ENCODE data around the gene SARNP. TPM values are rescaled to one million over a fixed set of nuclear protein-coding genes. Genes with fewer than 3 reads are reported as not detected.

The SARNP gene
- total RNA-seq, 1 donor from 2014 or later = 141 TPM

GRCh38 chr12:55736780-55737580, 80.5 kb downstream of the SARNP start:
- Histone ChIP-seq H3K4me3 (ENCODE audit: low read depth, low read length) (no peak overlapping the region), H3K27me3 (ENCODE audit: control insufficient read depth, insufficient read depth, low read length) (no peaks in the 10 kb centered on the region), H3K36me3 (ENCODE audit: control insufficient read depth, insufficient read depth, low read length) (no peaks in the 10 kb centered on the region)
- no peak for DNase-seq (ENCODE audit: low read depth)
- peak; percentile 89 for TF ChIP-seq CTCF (IDR thresholded peaks at IDR 0.05; ENCODE audit: insufficient read depth, low read length, poor library complexity, severe bottlenecking)

GRCh38 chr12:55736076-55736475, 81.4 kb downstream of the SARNP start:
- H3K36me3 ChIP-seq (ENCODE audit: control insufficient read depth, insufficient read depth, low read length) = no peaks in the 10 kb centered on the region
- DNase-seq (ENCODE audit: low read depth) = no peak
- TF ChIP-seq CTCF (IDR thresholded peaks at IDR 0.05; ENCODE audit: insufficient read depth, low read length, poor library complexity, severe bottlenecking) = no peak
- H3K27me3 ChIP-seq (ENCODE audit: control insufficient read depth, insufficient read depth, low read length) = no peaks in the 10 kb centered on the region
- H3K4me3 ChIP-seq (ENCODE audit: low read depth, low read length) = no peak overlapping the region

- Histone ChIP-seq H3K4me3 (ENCODE audit: low read depth, low read length) (no peak overlapping the region), H3K27me3 (ENCODE audit: control insufficient read depth, insufficient read depth, low read length) (no peaks in the 10 kb centered on the region), H3K36me3 (ENCODE audit: control insufficient read depth, insufficient read depth, low read length) (no peaks in the 10 kb centered on the region)
- no peak for TF ChIP-seq CTCF (IDR thresholded peaks at IDR 0.05; ENCODE audit: insufficient read depth, low read length, poor library complexity, severe bottlenecking)
- no peak for DNase-seq (ENCODE audit: low read depth)
These were observed 82.9 kb downstream of the SARNP start for GRCh38 chr12:55734595-55734994.

- no peaks in the 10 kb centered on the region for H3K27me3 ChIP-seq (ENCODE audit: control insufficient read depth, insufficient read depth, low read length)
- H3K4me3 ChIP-seq (ENCODE audit: low read depth, low read length) = no peak overlapping the region
- no peaks in the 10 kb centered on the region for H3K36me3 ChIP-seq (ENCODE audit: control insufficient read depth, insufficient read depth, low read length)
- DNase-seq (ENCODE audit: low read depth) = no peak
- no peak for TF ChIP-seq CTCF (IDR thresholded peaks at IDR 0.05; ENCODE audit: insufficient read depth, low read length, poor library complexity, severe bottlenecking)
These were observed 83.7 kb downstream of the SARNP start for GRCh38 chr12:55733858-55734257.

GRCh38 chr12:55733021-55733555, 84.4 kb downstream of the SARNP start:
- no peak for TF ChIP-seq CTCF (IDR thresholded peaks at IDR 0.05; ENCODE audit: insufficient read depth, low read length, poor library complexity, severe bottlenecking)

More at GRCh38 chr12:55733021-55733555, 84.4 kb downstream of the SARNP start:
- no peak for DNase-seq (ENCODE audit: low read depth)
- H3K27me3 ChIP-seq (ENCODE audit: control insufficient read depth, insufficient read depth, low read length) = no peaks in the 10 kb centered on the region
- no peak overlapping the region for H3K4me3 ChIP-seq (ENCODE audit: low read depth, low read length)
- no peaks in the 10 kb centered on the region for H3K36me3 ChIP-seq (ENCODE audit: control insufficient read depth, insufficient read depth, low read length)

Data from kidney epithelial cell (primary cell).